HG03135 (cell line): Measurements from ENCODE around the gene MME.
"Not testable (repeated sequence)": the region's sequence is repeated elsewhere in the genome, so short reads cannot be mapped to it uniquely, and the experiment has no call there.

ENCODE experiments used
- ATAC-seq: cut with Tn5 transposase; IDR thresholded peaks from one replicate; pipeline ENCODE4 v1.9.1; 2021; ENCODE audit warnings: mild to moderate bottlenecking, moderate library complexity; ENCODE audit not compliant: unreplicated experiment

MME gene

GRCh38 chr3:155083313-155083905, 3.3 kb downstream of the MME start:
- ATAC-seq = no peak

DNA sequence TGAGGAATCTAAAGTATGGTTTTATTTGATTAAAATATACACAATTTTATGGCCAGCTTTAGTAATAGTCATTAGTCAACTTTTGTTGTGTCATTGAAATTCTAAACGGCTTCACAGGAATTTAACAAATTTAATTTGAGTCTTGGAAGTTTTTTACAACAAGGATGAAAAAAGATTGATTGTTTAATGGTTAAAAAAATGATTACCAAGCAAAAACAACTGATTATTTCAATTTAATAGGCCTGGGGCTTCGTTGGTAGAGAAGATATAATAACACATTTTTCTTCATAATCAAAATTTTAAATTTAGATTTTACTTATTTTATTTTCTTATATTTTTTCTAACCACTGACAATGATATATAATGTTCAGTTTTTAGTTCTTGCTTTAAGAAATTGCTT, 4.4 kb downstream of the MME start:
- ATAC-seq = no peak

GRCh38 chr3:155086051-155086450, 5.9 kb downstream of the MME start:
- ATAC-seq = no peak

- no peak for ATAC-seq
These were observed 8.7 kb downstream of the MME start for GRCh38 chr3:155088706-155089345.

- ATAC-seq = no peak
These were observed 9.4 kb downstream of the MME start for GRCh38 chr3:155089495-155089894.

DNA sequence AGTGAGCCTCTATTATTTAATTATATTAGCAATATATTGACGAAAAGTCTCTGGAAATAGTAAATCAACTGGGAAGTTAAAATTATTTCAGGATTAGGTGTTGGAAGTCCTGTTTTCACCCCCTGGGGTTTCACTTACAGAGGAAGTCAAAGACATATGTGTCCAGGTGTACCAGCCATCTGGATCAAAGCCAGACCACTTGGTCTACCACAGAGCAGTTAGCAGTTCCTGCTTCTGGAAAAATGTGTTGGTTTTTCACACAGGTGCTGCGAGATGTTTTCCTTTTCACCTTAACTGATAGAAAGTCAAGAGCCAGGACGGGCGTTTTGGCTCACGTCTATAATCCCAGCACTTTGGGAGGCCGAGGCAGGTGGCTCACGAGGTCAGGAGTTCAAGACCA, 13.1 kb downstream of the MME start:
- no peak for ATAC-seq

DNA sequence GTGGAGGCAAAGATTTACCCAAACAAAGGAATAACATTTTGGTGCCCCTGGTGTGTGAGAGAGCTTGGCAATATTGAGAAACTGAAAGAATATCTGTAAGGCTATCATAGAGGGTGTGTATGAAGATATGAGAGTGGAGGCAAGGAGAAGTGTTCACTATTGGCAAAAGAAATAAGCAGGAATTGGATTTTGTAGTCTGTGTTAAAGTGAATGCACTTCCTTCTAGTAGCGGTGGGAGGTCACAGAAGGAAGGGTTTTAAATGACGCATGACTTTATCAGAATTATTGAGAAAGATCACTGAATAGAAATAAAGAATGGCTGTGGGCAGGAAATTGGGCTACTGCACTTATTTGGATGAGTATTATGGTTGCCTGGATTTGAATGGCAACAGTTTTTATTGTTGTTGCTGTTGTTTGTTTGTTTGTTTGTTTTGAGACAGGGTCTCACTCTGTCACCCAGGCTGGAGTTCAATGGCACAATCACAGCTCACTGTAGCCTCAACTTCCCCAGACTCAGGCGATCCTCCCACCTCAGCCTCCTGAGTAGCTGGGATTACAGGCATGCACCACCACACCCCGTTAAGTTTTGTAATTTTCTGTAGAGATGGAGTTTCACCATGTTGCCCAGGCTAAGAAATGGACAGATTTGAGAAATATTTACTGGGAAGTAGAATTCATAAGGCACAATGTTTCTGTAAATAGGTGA, 16.3 kb downstream of the MME start:
- ATAC-seq = no peak

DNA sequence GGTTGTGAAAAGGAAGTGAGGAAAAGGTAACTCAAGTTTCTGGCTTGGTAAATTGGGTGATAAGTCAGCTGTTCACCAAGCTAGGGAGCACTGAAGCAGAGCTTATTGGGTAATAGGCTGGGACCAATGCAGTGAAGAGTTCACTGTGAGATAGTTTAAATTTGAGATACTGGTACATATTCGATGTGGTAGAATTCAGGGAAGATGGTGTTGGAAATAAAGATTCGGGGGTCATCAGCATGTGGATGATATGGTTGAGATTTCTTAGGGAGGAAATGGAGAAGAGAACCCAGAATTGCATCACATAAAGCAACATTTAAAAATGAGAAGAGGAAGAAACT, 16.9 kb downstream of the MME start:
- ATAC-seq = no peak

- no peak for ATAC-seq
These were observed 21.3 kb downstream of the MME start for GRCh38 chr3:155101398-155101797.

DNA sequence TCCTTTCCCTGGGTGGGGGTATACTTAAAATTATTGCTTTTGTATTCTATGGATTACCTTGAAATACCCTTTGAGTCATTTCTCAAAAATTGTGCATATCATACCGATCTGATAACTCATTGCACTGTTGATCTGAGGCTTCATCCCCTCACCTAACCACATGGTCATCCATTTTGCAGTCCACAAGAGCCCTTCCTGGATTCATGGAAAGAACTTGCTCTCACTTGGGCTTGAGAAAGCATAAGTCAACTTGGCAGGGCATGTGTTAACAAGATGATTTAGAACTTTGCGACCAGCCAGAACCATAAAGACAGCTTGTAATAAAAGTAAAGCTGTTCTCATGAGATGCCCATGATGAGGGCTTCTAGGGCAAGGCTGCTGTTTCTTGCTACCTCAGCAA, 22.2 kb downstream of the MME start:
- ATAC-seq = no peak

DNA sequence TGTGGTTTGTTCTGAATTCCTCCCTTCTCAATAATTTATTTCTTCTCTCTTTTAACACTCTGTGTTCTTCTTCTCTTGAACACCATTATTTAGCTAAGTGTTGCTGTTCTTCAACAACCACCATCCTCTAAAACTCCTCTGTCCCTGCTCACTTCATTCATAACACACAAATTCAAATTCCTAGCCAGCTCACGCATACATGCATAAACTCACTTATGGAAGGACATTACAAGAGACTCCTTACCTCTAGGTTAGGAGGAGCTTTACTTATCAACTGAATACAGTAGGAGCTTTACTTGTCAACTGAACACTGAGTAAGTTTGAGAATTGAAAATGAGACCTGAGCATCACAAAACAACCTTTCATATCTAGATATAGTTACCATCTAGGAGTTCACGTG, 23.6 kb downstream of the MME start:
- no peak for ATAC-seq

DNA sequence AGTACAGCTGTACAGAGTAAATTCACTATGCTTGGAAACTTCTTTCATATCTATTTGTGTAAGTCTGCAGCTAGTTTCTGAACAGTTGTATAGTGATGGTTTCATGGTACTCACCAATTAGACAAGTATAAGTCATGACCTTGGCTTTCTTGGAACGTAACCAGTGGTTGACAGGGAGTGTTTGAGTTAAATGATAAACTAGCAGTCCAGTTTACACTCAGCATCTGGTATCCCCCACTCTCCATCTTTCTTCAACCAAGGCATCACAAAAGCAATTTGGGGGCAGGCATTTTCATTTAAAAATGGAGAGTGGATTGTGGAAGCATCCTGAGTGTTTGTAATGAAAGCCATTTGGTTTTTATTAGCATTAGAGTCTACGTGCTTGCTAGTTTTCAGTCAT, 26.0 kb downstream of the MME start:
- no peak for ATAC-seq

DNA sequence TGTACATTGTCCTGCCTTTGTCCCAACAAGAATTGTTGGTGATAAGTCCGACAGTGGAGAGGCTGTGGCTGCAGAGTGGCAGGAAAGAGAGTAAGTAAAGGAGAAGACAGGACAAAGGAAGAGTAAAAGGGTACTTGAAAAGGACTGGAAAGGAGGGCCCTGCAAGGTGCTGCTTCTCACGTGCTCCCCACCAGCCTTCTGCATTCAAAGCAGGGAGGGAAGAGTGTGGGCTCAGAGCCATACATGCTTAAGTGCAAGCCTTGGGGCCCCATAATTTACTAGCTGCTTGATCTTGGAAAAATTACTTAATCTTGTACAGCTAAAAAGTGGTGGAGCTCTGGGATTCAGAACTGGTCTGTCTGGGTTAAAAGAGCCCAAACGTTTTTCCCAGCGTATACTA, 29.9 kb downstream of the MME start:
- ATAC-seq = no peak

- no peak for ATAC-seq
These were observed 31.1 kb downstream of the MME start for GRCh38 chr3:155110996-155111901.

- ATAC-seq = no peak
These were observed 31.9 kb downstream of the MME start for GRCh38 chr3:155111971-155112370.

DNA sequence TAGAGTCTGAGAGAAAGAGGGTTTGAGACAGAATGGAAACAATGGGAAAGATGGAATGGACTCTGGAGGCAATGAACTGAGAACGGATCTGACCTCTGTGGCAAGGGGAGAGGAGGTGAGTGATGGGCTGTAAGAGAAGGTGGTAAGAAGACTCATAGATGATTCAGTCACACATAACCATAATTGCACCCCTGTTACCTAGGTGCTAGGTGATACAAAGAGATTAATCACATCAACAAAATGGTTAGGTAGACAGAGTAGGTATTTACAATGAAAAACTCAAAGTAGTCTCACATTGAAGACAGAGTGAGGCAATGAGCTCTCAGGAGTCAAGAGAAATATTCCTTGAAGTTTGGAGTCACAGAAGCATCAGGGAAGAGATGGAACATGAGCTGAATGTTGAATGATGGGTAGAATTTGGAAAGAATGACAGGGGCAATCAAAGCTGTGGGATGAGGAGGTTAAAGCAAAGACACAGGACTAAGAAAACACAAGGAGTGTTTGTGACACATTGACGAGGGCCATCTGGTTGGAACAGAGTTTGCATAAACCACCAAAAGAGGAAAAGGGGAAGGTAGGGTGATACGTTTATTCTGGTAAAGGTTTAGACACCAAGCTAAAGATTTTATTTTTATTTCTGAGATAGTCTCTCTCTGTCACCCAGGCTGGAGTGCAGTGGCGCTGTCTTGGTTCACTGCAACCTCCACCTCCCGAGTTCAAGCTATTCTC, 32.7 kb downstream of the MME start:
- ATAC-seq = no peak

GRCh38 chr3:155124745-155125144, 44.6 kb downstream of the MME start:
- ATAC-seq = not testable (repeated sequence)

- ATAC-seq = no peak
These were observed 49.3 kb downstream of the MME start for GRCh38 chr3:155129396-155129795.

DNA sequence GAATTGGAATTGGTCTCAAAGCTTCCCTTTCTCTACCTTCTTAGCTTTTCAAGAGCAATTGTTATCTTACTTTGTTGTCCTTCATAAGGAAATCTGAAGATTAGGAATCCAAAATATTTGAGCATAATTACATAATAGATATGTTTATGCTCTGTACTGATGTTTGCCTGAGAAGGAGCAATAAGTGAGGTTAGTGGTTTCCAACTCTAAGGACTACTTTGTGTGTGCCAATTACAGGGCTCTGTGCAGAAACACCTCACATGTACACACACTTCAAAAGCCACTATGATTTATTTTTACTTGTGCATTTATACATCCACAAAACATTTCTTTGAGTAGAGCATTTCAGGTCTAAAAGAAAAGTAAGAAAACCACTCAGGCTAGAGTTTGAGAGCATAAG, 49.9 kb downstream of the MME start:
- ATAC-seq = no peak

DNA sequence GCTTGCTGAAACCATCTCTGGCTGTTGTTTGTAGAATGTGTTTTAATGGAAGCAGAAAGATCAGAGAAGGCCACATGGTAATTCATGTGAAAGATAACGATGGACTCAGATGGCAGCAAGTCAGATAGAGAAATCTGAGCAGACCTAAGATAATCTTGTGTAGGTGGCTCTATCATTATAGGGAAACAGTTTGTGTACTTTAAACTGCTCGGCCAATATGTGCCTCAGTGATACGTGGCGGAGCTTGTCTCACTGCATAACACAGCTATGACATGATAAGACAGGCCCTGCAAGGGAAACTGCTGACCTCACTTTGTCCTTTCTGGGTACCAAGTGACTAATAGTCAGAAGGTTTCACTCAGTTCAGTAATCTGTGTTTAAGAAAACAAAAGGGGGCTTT, 51.0 kb downstream of the MME start:
- ATAC-seq = no peak

- ATAC-seq = not testable (repeated sequence)
These were observed 54.2 kb downstream of the MME start for GRCh38 chr3:155134311-155134710.
